ENCODE results near the gene STON2. TPM values are rescaled to one million over a fixed set of nuclear protein-coding genes. Genes with fewer than 3 reads are reported as not detected.

Gene STON2
- total RNA-seq, 2 experiments from 2014 or later, result 0.13 TPM; not detected in 1

DNA sequence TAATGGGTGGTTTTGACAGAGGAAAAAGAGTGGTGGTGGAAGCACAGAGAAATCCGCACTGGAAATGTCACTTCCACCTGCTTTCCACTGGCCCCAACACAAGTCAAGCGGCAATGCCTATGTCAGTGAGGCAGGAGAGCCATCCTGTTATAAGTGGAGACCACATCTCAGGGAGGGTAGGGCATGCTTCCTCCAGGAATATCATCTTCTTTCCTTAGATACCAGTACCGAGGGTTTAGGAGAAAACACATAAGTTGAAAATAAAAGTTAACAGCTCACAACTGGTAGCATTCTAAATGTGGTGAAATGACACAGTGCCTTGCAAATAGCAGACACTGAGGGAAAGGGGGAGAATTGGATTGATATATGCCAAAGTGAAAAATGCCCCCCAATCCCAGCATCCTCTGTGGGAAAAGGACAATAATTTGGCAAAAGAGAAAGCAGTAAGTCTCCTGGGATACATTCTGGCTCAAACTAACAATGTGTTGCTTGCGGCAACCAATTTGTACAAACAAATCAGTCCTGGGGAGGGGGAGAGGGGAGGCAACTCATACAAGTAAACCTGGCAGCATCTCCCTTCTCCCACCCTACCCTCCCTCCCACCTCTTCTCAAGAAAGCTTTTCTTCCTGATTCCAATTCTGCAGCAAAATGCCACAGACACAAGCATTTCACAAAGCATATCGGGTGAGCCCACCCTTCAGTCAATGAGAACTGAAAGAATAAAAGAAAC is 57.1 kb downstream of the STON2 start:
- no peak for ATAC-seq
- POLR2A ChIA-PET, result no interaction called here
- H3K27me3 Mint-ChIP-seq (ENCODE audit: low read depth), result peaks cover 3% of the 10 kb centered on the region
- no peak for DNase-seq
- H3K36me3 Mint-ChIP-seq (ENCODE audit: low read depth), result no peaks in the 10 kb centered on the region
- CTCF ChIA-PET, result no interaction called here
- no peaks in the 10 kb centered on the region for H3K9me3 Mint-ChIP-seq (ENCODE audit: insufficient read depth)
- H3K27ac Mint-ChIP-seq, result no peak overlapping the region
- H3K4me3 Mint-ChIP-seq, result no peak overlapping the region
- no peaks in the 10 kb centered on the region for H3K4me1 Mint-ChIP-seq (ENCODE audit: low read depth)

DNA sequence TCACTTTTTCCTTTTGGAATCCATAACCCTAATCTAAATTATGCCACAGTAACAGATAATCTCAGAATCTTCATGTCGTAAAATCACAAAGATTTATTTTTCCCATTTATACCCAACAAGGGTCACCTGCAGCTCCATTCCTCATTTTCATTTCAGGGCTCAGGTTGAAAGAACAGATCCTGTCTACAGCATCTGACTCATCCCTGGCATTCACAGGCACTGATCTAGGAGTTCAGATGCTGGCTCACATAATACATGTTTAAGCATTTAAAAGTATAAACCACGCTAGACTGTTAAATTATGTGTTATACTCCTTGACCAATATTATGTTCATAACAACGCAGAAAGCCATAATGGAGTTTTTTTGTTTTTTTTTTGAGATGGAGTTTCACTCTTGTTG is 58.3 kb downstream of the STON2 start:
- H3K27me3 Mint-ChIP-seq (ENCODE audit: low read depth), result peaks cover 2% of the 10 kb centered on the region
- H3K4me1 Mint-ChIP-seq (ENCODE audit: low read depth), result no peaks in the 10 kb centered on the region
- ATAC-seq, result no peak
- H3K4me3 Mint-ChIP-seq, result no peak overlapping the region
- ChIA-PET POLR2A (no interaction called here), CTCF (no interaction called here)
- no peak for DNase-seq
- no peak overlapping the region for H3K27ac Mint-ChIP-seq
- no peaks in the 10 kb centered on the region for H3K36me3 Mint-ChIP-seq (ENCODE audit: low read depth)
- no peaks in the 10 kb centered on the region for H3K9me3 Mint-ChIP-seq (ENCODE audit: insufficient read depth)

DNA sequence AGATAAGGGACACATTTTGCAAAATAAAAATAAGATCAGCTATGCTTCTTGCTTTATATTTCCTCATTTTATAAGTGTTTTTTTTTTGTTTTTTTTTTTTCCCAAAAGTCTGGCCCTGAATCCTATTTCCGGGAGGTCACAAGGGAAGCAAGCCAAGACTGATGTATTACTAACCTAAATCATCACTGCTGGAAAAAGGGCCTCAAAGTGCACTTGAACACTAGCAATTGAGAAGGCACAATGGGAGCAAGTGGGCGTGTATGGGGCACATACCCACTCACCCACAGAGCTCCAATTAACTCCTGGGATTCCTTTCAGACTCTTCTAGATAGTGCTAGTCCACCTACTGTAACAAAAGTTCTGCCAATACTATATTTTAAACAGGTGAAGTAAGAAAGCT is 58.8 kb downstream of the STON2 start:
- no peaks in the 10 kb centered on the region for H3K9me3 Mint-ChIP-seq (ENCODE audit: insufficient read depth)
- ATAC-seq (no peak), DNase-seq (no peak)
- H3K27me3 Mint-ChIP-seq (ENCODE audit: low read depth), result peaks cover 5% of the 10 kb centered on the region
- no peak overlapping the region for H3K27ac Mint-ChIP-seq
- POLR2A ChIA-PET, result no interaction called here
- CTCF ChIA-PET, result no interaction called here
- H3K4me1 Mint-ChIP-seq (ENCODE audit: low read depth), result no peaks in the 10 kb centered on the region
- H3K36me3 Mint-ChIP-seq (ENCODE audit: low read depth), result no peaks in the 10 kb centered on the region
- H3K4me3 Mint-ChIP-seq, result no peak overlapping the region

DNA sequence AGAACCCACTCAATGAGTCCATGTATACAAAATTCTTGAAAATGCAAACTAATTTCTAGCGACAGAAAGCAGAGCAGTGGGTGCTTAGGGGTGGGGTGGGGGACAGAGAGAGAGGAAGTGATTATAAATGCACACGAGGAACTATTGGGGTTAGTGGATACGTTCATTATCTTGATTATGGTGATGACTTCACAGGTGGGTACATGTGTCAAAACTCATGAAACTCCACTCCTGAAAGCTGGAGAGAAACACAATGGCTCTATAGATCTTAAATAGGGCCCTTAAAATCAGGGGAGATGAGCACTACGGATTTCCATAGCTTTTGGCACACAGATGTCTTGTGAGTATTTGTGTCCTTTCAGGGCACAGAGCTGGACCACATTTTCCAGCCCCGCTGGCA is 59.9 kb downstream of the STON2 start:
- H3K4me1 Mint-ChIP-seq (ENCODE audit: low read depth), result no peaks in the 10 kb centered on the region
- POLR2A ChIA-PET, result no interaction called here
- ATAC-seq (no peak), DNase-seq (no peak)
- H3K36me3 Mint-ChIP-seq (ENCODE audit: low read depth), result no peaks in the 10 kb centered on the region
- no peak overlapping the region for H3K4me3 Mint-ChIP-seq
- peaks cover 5% of the 10 kb centered on the region for H3K27me3 Mint-ChIP-seq (ENCODE audit: low read depth)
- H3K27ac Mint-ChIP-seq, result no peak overlapping the region
- CTCF ChIA-PET, result no interaction called here
- H3K9me3 Mint-ChIP-seq (ENCODE audit: insufficient read depth), result no peaks in the 10 kb centered on the region

DNA sequence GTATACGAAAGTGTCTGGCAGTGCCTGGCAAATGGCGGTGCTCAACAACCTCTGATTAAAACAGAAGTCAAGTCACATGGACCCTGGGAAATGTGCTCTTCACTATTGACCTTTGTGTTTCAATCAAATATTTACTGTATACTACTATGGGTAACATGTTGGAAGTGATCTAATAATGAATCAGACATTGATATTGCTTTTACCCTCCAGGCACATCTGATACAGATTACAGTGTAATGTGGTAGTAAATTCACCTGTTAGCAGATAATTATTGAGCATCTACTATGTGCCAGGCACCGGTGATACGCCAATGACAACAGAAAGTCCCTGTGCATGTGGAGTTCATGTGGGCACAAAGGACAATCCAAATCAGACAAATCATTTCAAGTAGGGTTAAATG is 63.1 kb downstream of the STON2 start:
- ChIA-PET CTCF (no interaction called here), POLR2A (no interaction called here)
- Mint-ChIP-seq H3K27ac (no peak overlapping the region), H3K27me3 (ENCODE audit: low read depth) (peaks cover 7% of the 10 kb centered on the region), H3K9me3 (ENCODE audit: insufficient read depth) (no peaks in the 10 kb centered on the region), H3K36me3 (ENCODE audit: low read depth) (no peaks in the 10 kb centered on the region), H3K4me3 (no peak overlapping the region), H3K4me1 (ENCODE audit: low read depth) (no peaks in the 10 kb centered on the region)
- ATAC-seq (no peak), DNase-seq (no peak)

DNA sequence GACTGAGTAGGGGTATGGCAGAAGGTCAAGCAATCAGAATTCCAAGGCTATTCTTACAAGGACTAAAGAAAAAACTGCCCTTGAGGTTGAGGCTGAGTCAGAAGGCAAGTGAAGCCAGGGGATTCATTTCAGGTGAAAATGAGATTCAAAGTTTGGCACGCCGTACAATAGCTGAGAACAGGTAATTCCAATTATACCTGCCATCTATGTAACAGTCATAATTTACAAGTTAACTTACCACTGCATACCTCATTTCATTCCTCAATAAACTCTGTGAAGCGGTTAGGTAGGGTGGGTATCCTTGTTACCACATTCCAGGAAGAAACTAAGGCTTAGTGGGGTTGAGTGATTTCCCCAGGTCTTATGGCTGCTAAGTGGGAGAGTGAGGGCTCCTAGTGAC is 64.1 kb downstream of the STON2 start:
- Mint-ChIP-seq H3K9me3 (ENCODE audit: insufficient read depth) (no peaks in the 10 kb centered on the region), H3K27me3 (ENCODE audit: low read depth) (peaks cover 7% of the 10 kb centered on the region), H3K4me1 (ENCODE audit: low read depth) (no peaks in the 10 kb centered on the region), H3K27ac (no peak overlapping the region), H3K36me3 (ENCODE audit: low read depth) (no peaks in the 10 kb centered on the region), H3K4me3 (no peak overlapping the region)
- ChIA-PET POLR2A (no interaction called here), CTCF (no interaction called here)
- no peak for ATAC-seq
- DNase-seq, result no peak

DNA sequence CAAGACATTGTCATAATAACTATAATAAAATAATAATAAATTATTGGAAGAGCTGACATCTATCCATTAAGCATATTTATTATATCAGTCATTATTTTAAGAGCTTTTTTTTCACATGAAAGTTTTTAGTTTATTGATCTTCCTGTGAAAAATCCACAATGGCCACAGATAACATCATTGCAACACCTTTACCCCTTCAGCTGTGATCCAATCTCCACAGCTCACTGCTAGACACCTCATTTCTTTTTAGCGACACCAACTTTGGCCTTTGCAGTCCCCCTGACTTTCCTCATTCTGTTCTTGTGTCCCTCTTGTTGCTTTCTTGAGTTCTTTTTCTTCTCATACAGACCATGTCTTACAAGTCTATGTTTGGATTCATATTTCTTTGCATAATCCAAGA is 67.4 kb downstream of the STON2 start:
- Mint-ChIP-seq H3K9me3 (ENCODE audit: insufficient read depth) (no peaks in the 10 kb centered on the region), H3K4me3 (no peak overlapping the region), H3K36me3 (ENCODE audit: low read depth) (no peaks in the 10 kb centered on the region), H3K27me3 (ENCODE audit: low read depth) (peaks cover 7% of the 10 kb centered on the region), H3K27ac (no peak overlapping the region), H3K4me1 (ENCODE audit: low read depth) (no peaks in the 10 kb centered on the region)
- DNase-seq (no peak), ATAC-seq (no peak)
- ChIA-PET POLR2A (no interaction called here), CTCF (no interaction called here)

DNA sequence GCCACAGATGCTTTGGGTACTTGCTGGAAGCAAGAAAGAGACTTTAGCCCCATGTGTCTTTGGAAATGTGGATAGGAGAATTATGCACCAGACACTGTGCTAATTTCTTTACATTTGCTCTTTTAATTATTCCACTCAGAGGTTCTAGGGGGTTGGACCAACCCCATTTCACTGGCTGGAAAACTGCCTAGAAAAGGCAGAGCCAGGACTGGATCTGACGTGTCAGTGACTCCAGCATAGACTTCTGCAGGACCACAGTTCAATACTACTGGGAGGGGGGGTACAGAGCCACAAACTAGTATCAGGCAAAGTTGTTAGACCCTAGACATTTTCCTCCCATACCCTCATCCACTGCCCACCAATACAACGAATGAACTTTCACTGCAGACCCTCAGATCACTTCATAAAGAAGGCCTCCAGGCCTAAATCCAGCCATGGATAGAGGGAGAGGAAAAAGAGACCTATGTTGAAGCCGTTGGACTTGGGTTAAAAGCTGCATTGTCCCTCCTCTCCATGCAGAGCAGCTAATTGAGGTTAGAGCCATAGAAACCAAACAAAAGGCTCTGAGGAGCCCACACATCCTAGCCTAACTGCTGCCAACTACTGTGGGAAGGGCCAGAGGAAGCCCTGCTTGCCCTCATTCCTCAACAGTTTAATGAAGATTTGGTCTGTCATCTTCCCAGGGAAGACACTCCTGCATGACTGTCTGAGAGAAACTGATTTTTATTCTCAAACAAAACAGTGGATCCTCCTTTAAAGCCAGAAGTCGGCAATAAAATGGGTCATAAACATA is 68.7 kb downstream of the STON2 start:
- Mint-ChIP-seq H3K4me3 (no peak overlapping the region), H3K9me3 (ENCODE audit: insufficient read depth) (no peaks in the 10 kb centered on the region), H3K27ac (no peak overlapping the region), H3K27me3 (ENCODE audit: low read depth) (peaks cover 3% of the 10 kb centered on the region), H3K36me3 (ENCODE audit: low read depth) (no peaks in the 10 kb centered on the region), H3K4me1 (ENCODE audit: low read depth) (no peaks in the 10 kb centered on the region)
- ChIA-PET POLR2A (no interaction called here), CTCF (no interaction called here)
- ATAC-seq, result no peak
- no peak for DNase-seq

DNA sequence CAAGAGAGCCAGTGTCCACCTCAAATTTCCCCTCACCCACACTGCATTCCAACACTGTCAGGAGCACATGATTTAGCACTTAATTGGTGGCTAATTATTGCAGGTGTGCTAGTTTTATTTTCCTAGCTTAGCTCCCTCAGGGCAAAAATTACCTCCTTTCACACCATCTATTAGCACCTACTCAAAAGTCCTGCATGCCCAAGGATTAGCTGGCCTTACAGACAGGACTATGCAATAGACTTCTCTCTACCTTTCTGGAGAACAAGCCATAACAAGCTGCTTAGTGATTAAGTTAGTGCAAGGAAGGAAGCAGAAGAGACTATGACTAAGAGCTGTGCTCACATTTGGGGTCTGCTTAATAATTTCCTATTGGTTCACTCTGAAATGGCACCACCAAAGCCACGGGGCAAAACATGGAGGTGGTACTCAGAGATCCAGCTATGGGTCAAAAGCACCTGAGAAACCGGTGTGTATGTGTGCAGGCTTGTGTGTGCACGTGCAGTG is 69.5 kb downstream of the STON2 start:
- Mint-ChIP-seq H3K4me3 (no peak overlapping the region), H3K36me3 (ENCODE audit: low read depth) (no peaks in the 10 kb centered on the region), H3K27ac (no peak overlapping the region), H3K4me1 (ENCODE audit: low read depth) (no peaks in the 10 kb centered on the region), H3K9me3 (ENCODE audit: insufficient read depth) (no peaks in the 10 kb centered on the region), H3K27me3 (ENCODE audit: low read depth) (peaks cover 2% of the 10 kb centered on the region)
- POLR2A ChIA-PET, result no interaction called here
- no peak for DNase-seq
- no peak for ATAC-seq
- CTCF ChIA-PET, result no interaction called here

DNA sequence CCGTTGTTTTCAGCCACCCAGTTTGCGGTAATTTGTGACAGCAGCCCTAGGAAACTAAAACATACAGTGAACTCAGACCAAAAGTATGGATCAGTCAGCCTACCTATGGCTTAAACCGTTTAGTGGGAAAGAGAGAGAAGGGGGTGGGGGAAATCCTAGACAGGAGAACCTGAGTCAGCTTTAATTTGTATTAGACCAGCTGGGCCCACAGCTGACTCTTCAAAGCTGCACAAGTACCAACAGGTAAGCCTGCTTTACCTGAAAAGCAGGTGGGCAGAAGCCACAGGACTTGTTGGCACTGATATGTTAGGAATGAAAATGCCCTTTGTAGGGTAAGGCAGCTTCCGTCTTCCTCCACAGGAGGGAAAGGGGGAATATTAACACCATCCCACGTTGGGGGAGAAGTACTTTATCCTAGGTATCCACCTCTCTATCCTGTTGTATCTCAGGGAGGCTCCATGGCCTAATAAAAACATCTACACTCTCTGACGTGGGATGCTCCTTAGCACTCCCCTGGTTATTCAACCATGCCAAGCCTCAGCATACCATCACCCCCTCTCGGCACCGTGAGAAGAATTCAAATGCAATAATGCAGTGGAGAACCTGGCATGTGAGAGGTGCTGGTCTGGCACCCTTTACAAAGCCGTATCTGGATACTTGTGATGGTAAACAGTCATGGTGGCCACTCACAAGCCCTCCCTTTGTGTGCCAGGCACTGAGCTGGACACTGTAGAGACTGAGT is 70.3 kb downstream of the STON2 start:
- DNase-seq (no peak), ATAC-seq (no peak)
- ChIA-PET POLR2A (no interaction called here), CTCF (no interaction called here)
- Mint-ChIP-seq H3K27me3 (ENCODE audit: low read depth) (no peaks in the 10 kb centered on the region), H3K36me3 (ENCODE audit: low read depth) (no peaks in the 10 kb centered on the region), H3K4me1 (ENCODE audit: low read depth) (no peaks in the 10 kb centered on the region), H3K4me3 (no peak overlapping the region), H3K27ac (no peak overlapping the region), H3K9me3 (ENCODE audit: insufficient read depth) (no peaks in the 10 kb centered on the region)

DNA sequence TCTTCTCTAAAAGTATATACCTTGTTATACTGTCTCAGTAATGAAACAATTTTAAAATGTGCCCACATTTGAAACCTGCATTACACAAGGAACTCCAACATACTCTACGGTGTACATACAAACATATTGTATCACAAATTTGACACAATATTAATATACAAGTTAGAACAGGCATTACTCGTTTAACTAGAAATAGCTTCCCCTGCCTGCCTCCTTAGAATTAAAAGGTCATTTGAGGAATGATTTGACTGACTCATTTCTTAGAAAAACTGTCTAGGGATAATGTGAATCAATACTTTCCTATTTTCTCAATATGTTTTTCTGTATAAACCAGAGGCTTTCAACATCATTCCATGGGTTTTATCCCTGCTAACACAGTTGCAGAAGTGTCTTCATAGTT is 73.7 kb downstream of the STON2 start:
- H3K27me3 Mint-ChIP-seq (ENCODE audit: low read depth), result no peaks in the 10 kb centered on the region
- H3K4me3 Mint-ChIP-seq, result no peak overlapping the region
- DNase-seq, result no peak
- ChIA-PET CTCF (no interaction called here), POLR2A (no interaction called here)
- no peaks in the 10 kb centered on the region for H3K9me3 Mint-ChIP-seq (ENCODE audit: insufficient read depth)
- no peaks in the 10 kb centered on the region for H3K4me1 Mint-ChIP-seq (ENCODE audit: low read depth)
- H3K27ac Mint-ChIP-seq, result no peak overlapping the region
- no peak for ATAC-seq
- no peaks in the 10 kb centered on the region for H3K36me3 Mint-ChIP-seq (ENCODE audit: low read depth)

DNA sequence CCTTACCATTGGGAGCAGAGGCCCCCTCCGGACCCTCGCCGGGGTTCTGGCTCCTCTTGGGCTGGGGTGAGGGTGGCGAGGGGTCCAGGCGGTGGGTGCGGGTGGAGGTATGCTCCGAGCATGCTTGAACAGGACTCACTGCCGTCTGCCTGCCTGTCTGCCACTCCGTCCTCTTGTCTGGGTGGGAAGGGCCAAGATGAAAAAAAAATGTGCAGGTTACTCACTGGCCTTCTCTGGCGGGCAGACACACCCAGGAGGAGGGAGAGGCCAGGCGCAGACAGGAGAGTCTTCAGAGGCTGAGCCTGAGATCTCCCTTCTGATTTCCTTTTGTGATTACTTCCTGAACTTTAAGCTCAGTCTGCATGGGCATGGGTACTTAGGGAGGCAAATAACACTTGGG is 76.1 kb downstream of the STON2 start:
- DNase-seq, result no peak
- CTCF ChIA-PET, result no interaction called here
- Mint-ChIP-seq H3K4me1 (ENCODE audit: low read depth) (no peaks in the 10 kb centered on the region), H3K9me3 (ENCODE audit: insufficient read depth) (no peaks in the 10 kb centered on the region), H3K27me3 (ENCODE audit: low read depth) (no peaks in the 10 kb centered on the region), H3K27ac (no peak overlapping the region), H3K4me3 (no peak overlapping the region), H3K36me3 (ENCODE audit: low read depth) (no peaks in the 10 kb centered on the region)
- POLR2A ChIA-PET, result no interaction called here
- no peak for ATAC-seq
